AG04449 (cell line): ENCODE data around the gene DBNDD2.

Experiments
- CTCF ChIA-PET: fragments of 350-600 bp; formaldehyde crosslinking; extraction: SDS; loops from one replicate; lab custom pipeline; 2021; ENCODE audit warnings: antibody characterized with exemption; lab: Yijun Ruan, JAX
- POLR2A ChIA-PET: fragments of 400-600, 350-600 bp; formaldehyde crosslinking; extraction: SDS; loops from one replicate; lab custom pipeline; 2020; ENCODE audit warnings: antibody characterized with exemption, inconsistent platforms; lab: Yijun Ruan, JAX
- DNase-seq: peaks from one replicate; pipeline ENCODE4 v3.0.0-alpha.2; 2010; ENCODE audit warnings: low read depth, low spot score
- H3K4me3 ChIP-seq: 2 replicates; pipeline ENCODE4 v1.5.1; 2011; ENCODE audit warnings: low read depth, mild to moderate bottlenecking, control low read depth, low read length
- TF ChIP-seq, protein P1 (sequence below): IDR thresholded peaks from one replicate; pipeline ENCODE4 v1.5.1; 2011; ENCODE audit warnings: mild to moderate bottlenecking, moderate library complexity, low read length, control low read depth, inconsistent platforms; ENCODE audit not compliant: insufficient read depth; ENCODE audit errors: missing control alignments

Gene DBNDD2

DNA sequence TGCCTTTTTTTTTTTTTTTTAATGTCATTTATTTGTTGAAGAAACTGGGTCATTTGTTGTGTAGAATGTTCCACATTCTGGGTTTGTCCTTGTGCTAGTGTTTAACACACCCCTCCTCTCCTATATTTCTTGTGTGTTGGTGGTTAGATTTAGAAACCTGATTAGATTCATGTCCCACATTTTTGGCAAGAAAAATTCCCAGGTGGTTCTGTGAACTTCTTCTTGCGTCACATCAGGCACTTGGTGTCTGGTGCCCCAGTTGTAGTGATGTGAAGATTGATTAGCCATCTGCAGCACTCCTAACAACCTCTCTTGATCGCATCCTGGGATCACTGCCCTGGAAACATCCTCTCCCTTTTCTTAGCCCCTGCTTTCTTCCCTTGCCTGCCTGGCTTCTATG is 15.6 kb downstream of the DBNDD2 start:
- ChIA-PET POLR2A (no interaction called here), CTCF (no interaction called here)
- DNase-seq: no peak
- TF ChIP-seq, protein P1, sequence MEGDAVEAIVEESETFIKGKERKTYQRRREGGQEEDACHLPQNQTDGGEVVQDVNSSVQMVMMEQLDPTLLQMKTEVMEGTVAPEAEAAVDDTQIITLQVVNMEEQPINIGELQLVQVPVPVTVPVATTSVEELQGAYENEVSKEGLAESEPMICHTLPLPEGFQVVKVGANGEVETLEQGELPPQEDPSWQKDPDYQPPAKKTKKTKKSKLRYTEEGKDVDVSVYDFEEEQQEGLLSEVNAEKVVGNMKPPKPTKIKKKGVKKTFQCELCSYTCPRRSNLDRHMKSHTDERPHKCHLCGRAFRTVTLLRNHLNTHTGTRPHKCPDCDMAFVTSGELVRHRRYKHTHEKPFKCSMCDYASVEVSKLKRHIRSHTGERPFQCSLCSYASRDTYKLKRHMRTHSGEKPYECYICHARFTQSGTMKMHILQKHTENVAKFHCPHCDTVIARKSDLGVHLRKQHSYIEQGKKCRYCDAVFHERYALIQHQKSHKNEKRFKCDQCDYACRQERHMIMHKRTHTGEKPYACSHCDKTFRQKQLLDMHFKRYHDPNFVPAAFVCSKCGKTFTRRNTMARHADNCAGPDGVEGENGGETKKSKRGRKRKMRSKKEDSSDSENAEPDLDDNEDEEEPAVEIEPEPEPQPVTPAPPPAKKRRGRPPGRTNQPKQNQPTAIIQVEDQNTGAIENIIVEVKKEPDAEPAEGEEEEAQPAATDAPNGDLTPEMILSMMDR: no peak
- H3K4me3 ChIP-seq: no peak overlapping the region

DNA sequence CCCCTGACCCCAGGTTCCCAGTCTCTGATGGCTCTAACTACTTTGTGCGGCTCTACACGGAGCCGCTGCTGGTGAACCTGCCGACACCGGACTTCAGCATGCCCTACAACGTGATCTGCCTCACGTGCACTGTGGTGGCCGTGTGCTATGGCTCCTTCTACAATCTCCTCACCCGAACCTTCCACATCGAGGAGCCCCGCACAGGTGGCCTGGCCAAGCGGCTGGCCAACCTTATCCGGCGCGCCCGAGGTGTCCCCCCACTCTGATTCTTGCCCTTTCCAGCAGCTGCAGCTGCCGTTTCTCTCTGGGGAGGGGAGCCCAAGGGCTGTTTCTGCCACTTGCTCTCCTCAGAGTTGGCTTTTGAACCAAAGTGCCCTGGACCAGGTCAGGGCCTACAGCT is 17.5 kb downstream of the DBNDD2 start:
- ChIA-PET POLR2A (interaction anchor here (1.0 kb wide), 1 partner anchor 10 kb away, joined by 3 read pairs; the partner anchor contains the start of gene PIGT), CTCF (interaction anchor here (4.1 kb wide), 1 partner anchor 11 kb away, joined by 41 read pairs; no protein-coding TSS in a partner anchor)
- TF ChIP-seq, protein P1: no peak
- H3K4me3 ChIP-seq: no peak overlapping the region
- DNase-seq: no peak

DNA sequence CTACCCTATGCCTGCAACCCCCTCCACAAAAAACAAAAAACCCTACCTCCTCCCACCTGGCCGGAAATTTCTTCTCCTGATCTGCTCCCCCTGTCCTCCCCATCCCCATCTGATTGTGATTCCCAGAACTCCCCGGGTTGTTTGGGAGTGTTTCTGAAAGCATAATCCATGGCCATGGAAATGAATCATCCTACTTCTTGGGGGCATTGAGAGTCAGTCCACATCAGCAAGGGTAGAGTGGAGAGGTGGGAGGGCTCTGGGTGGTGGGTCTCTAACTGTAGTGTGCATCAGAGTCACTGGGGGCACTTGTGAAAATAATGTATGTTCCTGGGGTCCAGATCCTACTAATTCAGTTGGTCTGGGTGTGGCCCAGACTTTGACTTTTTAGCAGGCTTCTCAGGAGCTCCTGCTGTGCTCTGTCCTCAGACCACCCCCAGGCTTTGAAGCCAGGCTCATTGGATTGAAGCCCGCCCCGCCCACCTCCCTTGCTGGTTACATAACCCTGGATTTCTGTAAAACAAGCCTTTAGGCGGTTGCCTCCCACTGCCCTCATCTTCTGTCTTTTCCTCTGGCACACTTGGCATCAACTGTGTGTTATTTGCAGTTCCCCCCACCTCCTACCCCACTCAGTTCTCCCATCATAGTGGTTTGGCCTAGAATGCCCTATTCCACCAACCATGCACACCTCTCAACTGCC is 18.4 kb downstream of the DBNDD2 start:
- TF ChIP-seq, protein P1: no peak
- POLR2A ChIA-PET: interaction anchor here (1.0 kb wide), 1 partner anchor 11 kb away, joined by 3 read pairs; the partner anchor contains the start of gene PIGT
- no peak overlapping the region for H3K4me3 ChIP-seq
- CTCF ChIA-PET: interaction anchor here (4.1 to 14.0 kb wide), 2 partner anchors 10 to 106 kb away, joined by 41 to 460 read pairs; no protein-coding TSS in a partner anchor
- DNase-seq: no peak

DNA sequence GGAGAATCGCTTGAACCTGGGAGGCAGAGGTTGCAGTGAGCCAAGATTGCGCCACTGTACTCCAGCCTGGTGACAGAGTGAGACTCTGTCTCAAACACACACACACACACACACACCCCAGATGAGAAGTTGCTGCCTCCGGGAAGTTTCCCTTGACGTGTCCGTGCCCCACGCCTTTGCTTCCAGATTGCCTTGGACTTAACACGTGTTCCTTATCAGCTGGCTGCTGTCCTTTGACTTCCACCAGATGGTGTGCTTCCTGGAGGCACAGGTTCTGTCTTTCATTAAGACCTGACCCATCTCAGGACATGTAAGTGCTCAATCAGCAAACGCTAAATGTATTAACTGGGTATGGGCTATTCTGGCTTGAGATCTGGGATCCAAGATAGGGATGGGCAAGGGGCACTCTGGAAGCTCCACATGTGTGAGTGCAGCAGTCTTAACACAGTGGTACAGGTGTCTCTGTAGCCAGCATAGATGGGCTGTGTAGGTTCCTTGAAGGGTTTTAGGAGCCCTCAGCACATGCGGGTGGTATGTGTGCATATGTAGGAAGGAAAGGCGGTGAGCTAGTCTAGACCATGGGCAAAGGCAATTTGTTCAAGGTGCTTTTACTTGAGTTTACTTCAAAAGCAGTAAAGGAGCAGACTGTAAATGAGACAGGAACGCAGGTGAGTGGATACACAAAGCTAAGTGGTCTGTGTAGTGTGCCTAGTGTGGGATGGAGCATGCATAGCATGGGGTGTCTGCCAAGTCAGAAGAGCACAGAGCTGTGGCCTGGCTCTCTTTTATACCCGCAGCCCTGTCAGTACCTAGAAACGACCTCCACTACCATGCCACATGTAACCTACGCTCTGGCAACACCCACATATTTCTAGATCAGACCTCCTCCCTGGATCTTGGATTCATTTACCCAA is 19.4 kb downstream of the DBNDD2 start:
- CTCF ChIA-PET: interaction anchor here (1.8 to 14.0 kb wide), 4 partner anchors 9 to 107 kb away, joined by 5 to 460 read pairs (median 23); no protein-coding TSS in a partner anchor

DNA sequence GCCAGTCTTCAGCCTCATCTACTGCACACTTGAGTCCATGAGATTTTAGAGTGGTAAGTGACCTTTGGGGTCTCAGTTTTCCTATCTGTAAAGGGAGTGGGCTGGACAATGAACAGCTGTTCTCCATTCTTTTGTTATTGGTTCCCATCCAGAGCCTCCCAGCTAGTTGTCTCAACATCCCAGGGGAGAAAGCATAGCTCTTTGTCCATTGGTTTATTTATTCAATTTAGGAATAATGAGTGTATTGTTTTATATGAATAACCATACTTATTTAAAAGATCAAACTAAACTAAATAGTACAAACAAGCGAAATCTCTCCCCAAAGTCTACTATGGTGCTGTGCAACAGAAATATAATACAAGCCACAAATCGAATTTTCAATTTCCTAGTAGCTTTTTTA is 21.5 kb downstream of the DBNDD2 start:
- TF ChIP-seq, protein P1: no peak
- DNase-seq: no peak
- ChIA-PET CTCF (interaction anchor here (0.9 to 14.0 kb wide), 6 partner anchors 14 to 342 kb away, joined by 3 to 460 read pairs (median 4); partner anchors contain the start of gene PIGT), POLR2A (no interaction called here)
- H3K4me3 ChIP-seq: no peak overlapping the region

More for the DNA sequence above, 19.4 kb downstream of the DBNDD2 start:
- POLR2A ChIA-PET: interaction anchor here (1.2 kb wide), 1 partner anchor 64 kb away, joined by 3 read pairs; the partner anchor contains the start of gene SYS1
- no peak for DNase-seq
- TF ChIP-seq, protein P1: no peak
- H3K4me3 ChIP-seq: no peak overlapping the region
